HepG2 (cell line): ENCODE measurements around the gene DACT2. TPM values are rescaled to one million over a fixed set of nuclear protein-coding genes. Genes with fewer than 3 reads are reported as not detected.

Experiments used
- ADNP ChIP-seq: sonication (generic); formaldehyde crosslinking; IDR thresholded peaks from 2 replicates; pipeline ENCODE4 v1.4.0; 2020; ENCODE audit warnings: missing genetic modification reagents
- ETV5 ChIP-seq: IDR thresholded peaks from 2 replicates; pipeline ENCODE4 v1.6.1; 2018; ENCODE audit warnings: missing biosample characterization, missing genetic modification reagents, inconsistent platforms, borderline replicate concordance
- GATAD1 ChIP-seq: IDR thresholded peaks from 2 replicates; pipeline ENCODE4 v1.6.1; 2016; ENCODE audit warnings: missing genetic modification reagents, missing compliant biosample characterization
- HNRNPLL ChIP-seq: fragments of 200-400 bp; formaldehyde crosslinking; IDR thresholded peaks from 2 replicates; pipeline ENCODE4 v1.6.1; 2017; ENCODE audit warnings: mild to moderate bottlenecking, low read depth, low read length; ENCODE audit not compliant: poor library complexity, severe bottlenecking
- KDM5B ChIP-seq: sonication (generic); formaldehyde crosslinking; IDR thresholded peaks from 2 replicates; pipeline ENCODE4 v1.4.0; 2020; ENCODE audit warnings: missing genetic modification reagents, mild to moderate bottlenecking, borderline replicate concordance
- KLF6 ChIP-seq: IDR thresholded peaks from 2 replicates; pipeline ENCODE4 v1.8.0; 2016; ENCODE audit warnings: missing biosample characterization, missing genetic modification reagents
- PHB2 ChIP-seq: fragments of 450-650 bp; IDR thresholded peaks from 2 replicates; pipeline ENCODE4 v1.6.1; 2018; ENCODE audit not compliant: partially characterized antibody
- PHF21A ChIP-seq: sonication (generic); formaldehyde crosslinking; IDR thresholded peaks from 2 replicates; pipeline ENCODE4 v1.5.0; 2020; ENCODE audit warnings: mild to moderate bottlenecking, missing genetic modification reagents
- TBL1XR1 ChIP-seq: fragments of 150-350 bp; IDR thresholded peaks from 2 replicates; pipeline ENCODE4 v1.6.1; 2014; ENCODE audit warnings: borderline replicate concordance, low read length; ENCODE audit not compliant: partially characterized antibody
- U2AF1 ChIP-seq: fragments of 200-400 bp; formaldehyde crosslinking; optimal IDR thresholded peaks from 2 replicates; pipeline ENCODE3; 2017; ENCODE audit warnings: mild to moderate bottlenecking, low read depth, low read length
- ZNF383 ChIP-seq: sonication (generic); formaldehyde crosslinking; IDR thresholded peaks from 2 replicates; pipeline ENCODE4 v1.4.0; 2020; ENCODE audit warnings: missing genetic modification reagents, mild to moderate bottlenecking, borderline replicate concordance
- ZNF747 ChIP-seq: sonication (generic); formaldehyde crosslinking; IDR thresholded peaks from 2 replicates; pipeline ENCODE4 v1.8.1; 2023; ENCODE audit warnings: missing genetic modification reagents, mild to moderate bottlenecking, borderline replicate concordance
- ZNF768 ChIP-seq: sonication (generic); formaldehyde crosslinking; IDR thresholded peaks from 2 replicates; pipeline ENCODE4 v1.4.0; 2020; ENCODE audit warnings: missing genetic modification reagents
- ZSCAN9 ChIP-seq: IDR thresholded peaks from 2 replicates; pipeline ENCODE4 v1.6.1; 2016; ENCODE audit warnings: borderline replicate concordance
- polyA plus RNA-seq, 8 experiments: library from polyadenylated mRNA; depleted of rRNA in 3 of 8; stranded (reverse) in 7 of 8; unstranded in 1 of 8; fragments of >200 nt; fragmentation: Illumina TruSeq in 4 of 8; extraction: Trizol in 4 of 8; gene quantifications; 2 replicates each; pipeline versions ENCODE4 v1.2.1 to v1.2.3, GENCODE V29; 2011 to 2016; ENCODE audit warnings: low read depth in 4 of 8, missing spikeins in 1 of 8, mixed read lengths in 1 of 8; ENCODE audit not compliant: insufficient read depth in 1 of 8
- total RNA-seq, 5 experiments: library from RNA; depleted of rRNA; stranded (reverse); fragments of >200 nt; fragmentation: Illumina TruSeq; extraction: Trizol; gene quantifications; 2 replicates each; pipeline ENCODE4 v1.2.3, GENCODE V29; 2016; ENCODE audit warnings: low read depth in 1 of 5
- TF ChIP-seq, protein P1 (sequence below): sonication (generic); formaldehyde crosslinking; IDR thresholded peaks from 2 replicates; pipeline ENCODE4 v1.9.0; 2021; ENCODE audit warnings: mild to moderate bottlenecking, missing genetic modification reagents
- TF ChIP-seq, protein P2 (sequence below): sonication (generic); formaldehyde crosslinking; IDR thresholded peaks from 2 replicates; pipeline ENCODE4 v1.4.0; 2020; ENCODE audit warnings: missing genetic modification reagents, borderline replicate concordance
- TF ChIP-seq, protein P3 (sequence below): sonication (generic); formaldehyde crosslinking; IDR thresholded peaks from 2 replicates; pipeline ENCODE4 v1.5.0; 2020; ENCODE audit warnings: mild to moderate bottlenecking, low read depth, missing genetic modification reagents, borderline replicate concordance
- TF ChIP-seq, protein P4 (sequence below): sonication (generic); formaldehyde crosslinking; IDR thresholded peaks from 2 replicates; pipeline ENCODE4 v1.4.0; 2020; ENCODE audit warnings: mild to moderate bottlenecking, missing genetic modification reagents

The DACT2 gene
- total and polyA plus RNA-seq, 2 of the 13 experiments (the other 11 are each of a cell fraction or from before 2014, with no cell fraction given), result 0.15 TPM; not detected in 1

DNA sequence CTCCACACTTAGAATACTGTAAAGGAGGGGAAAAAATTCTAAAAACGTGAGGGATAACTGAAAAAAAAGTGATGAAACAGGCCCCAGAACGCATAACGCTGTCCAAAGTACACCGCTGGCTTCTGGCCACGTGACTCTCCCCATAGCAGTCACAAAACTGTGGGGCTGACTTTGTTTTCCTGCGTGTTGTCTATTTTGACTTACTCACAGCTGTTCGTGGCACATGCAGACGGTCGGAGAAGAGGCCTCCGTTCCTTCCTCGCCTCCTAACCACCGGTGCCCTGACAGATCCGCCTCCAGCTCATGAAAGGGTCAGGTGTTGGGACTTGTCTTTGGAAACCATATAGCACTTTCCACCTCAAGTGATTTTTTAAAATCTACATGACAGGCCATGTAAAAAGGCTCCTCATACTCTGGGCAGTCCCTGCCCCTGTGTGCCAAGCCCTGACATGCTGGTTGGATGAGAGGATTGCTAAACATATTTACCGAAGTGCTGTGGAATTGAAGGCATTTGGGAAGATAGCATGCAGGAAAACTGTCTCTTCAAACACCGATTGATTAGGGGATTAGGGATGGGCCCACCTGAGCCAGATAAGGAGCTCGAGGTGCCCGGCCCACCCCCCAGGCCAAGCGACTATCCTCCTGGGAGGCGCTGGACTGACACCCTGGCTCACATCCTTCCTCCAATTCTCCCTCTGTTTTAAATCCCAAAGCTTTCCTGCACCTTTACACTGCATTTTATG is 54.8 kb downstream of the DACT2 start (continued):
- TF ChIP-seq, protein P1, sequence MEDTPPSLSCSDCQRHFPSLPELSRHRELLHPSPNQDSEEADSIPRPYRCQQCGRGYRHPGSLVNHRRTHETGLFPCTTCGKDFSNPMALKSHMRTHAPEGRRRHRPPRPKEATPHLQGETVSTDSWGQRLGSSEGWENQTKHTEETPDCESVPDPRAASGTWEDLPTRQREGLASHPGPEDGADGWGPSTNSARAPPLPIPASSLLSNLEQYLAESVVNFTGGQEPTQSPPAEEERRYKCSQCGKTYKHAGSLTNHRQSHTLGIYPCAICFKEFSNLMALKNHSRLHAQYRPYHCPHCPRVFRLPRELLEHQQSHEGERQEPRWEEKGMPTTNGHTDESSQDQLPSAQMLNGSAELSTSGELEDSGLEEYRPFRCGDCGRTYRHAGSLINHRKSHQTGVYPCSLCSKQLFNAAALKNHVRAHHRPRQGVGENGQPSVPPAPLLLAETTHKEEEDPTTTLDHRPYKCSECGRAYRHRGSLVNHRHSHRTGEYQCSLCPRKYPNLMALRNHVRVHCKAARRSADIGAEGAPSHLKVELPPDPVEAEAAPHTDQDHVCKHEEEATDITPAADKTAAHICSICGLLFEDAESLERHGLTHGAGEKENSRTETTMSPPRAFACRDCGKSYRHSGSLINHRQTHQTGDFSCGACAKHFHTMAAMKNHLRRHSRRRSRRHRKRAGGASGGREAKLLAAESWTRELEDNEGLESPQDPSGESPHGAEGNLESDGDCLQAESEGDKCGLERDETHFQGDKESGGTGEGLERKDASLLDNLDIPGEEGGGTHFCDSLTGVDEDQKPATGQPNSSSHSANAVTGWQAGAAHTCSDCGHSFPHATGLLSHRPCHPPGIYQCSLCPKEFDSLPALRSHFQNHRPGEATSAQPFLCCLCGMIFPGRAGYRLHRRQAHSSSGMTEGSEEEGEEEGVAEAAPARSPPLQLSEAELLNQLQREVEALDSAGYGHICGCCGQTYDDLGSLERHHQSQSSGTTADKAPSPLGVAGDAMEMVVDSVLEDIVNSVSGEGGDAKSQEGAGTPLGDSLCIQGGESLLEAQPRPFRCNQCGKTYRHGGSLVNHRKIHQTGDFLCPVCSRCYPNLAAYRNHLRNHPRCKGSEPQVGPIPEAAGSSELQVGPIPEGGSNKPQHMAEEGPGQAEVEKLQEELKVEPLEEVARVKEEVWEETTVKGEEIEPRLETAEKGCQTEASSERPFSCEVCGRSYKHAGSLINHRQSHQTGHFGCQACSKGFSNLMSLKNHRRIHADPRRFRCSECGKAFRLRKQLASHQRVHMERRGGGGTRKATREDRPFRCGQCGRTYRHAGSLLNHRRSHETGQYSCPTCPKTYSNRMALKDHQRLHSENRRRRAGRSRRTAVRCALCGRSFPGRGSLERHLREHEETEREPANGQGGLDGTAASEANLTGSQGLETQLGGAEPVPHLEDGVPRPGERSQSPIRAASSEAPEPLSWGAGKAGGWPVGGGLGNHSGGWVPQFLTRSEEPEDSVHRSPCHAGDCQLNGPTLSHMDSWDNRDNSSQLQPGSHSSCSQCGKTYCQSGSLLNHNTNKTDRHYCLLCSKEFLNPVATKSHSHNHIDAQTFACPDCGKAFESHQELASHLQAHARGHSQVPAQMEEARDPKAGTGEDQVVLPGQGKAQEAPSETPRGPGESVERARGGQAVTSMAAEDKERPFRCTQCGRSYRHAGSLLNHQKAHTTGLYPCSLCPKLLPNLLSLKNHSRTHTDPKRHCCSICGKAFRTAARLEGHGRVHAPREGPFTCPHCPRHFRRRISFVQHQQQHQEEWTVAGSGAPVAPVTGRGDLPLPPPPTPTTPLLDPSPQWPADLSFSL, result no peak
- no peak for TF ChIP-seq ZNF383 (CRISPR knock-in tag)
- peak; percentile 78; the same call in 1 of the 2 replicates for TF ChIP-seq PHF21A (CRISPR knock-in tag)
- peak; percentile 55; the same call in 1 of the 2 replicates for TF ChIP-seq KDM5B
- TF ChIP-seq ADNP (CRISPR knock-in tag), result no peak
- no peak for TF ChIP-seq ETV5 (CRISPR knock-in tag)
- TF ChIP-seq, protein P2, sequence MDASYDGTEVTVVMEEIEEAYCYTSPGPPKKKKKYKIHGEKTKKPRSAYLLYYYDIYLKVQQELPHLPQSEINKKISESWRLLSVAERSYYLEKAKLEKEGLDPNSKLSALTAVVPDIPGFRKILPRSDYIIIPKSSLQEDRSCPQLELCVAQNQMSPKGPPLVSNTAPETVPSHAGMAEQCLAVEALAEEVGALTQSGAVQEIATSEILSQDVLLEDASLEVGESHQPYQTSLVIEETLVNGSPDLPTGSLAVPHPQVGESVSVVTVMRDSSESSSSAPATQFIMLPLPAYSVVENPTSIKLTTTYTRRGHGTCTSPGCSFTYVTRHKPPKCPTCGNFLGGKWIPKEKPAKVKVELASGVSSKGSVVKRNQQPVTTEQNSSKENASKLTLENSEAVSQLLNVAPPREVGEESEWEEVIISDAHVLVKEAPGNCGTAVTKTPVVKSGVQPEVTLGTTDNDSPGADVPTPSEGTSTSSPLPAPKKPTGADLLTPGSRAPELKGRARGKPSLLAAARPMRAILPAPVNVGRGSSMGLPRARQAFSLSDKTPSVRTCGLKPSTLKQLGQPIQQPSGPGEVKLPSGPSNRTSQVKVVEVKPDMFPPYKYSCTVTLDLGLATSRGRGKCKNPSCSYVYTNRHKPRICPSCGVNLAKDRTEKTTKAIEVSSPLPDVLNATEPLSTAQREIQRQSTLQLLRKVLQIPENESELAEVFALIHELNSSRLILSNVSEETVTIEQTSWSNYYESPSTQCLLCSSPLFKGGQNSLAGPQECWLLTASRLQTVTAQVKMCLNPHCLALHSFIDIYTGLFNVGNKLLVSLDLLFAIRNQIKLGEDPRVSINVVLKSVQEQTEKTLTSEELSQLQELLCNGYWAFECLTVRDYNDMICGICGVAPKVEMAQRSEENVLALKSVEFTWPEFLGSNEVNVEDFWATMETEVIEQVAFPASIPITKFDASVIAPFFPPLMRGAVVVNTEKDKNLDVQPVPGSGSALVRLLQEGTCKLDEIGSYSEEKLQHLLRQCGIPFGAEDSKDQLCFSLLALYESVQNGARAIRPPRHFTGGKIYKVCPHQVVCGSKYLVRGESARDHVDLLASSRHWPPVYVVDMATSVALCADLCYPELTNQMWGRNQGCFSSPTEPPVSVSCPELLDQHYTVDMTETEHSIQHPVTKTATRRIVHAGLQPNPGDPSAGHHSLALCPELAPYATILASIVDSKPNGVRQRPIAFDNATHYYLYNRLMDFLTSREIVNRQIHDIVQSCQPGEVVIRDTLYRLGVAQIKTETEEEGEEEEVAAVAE (CRISPR knock-in tag), result no peak
- TF ChIP-seq, protein P3, sequence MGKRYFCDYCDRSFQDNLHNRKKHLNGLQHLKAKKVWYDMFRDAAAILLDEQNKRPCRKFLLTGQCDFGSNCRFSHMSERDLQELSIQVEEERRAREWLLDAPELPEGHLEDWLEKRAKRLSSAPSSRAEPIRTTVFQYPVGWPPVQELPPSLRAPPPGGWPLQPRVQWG (CRISPR knock-in tag), result no peak
- TF ChIP-seq, protein P4, sequence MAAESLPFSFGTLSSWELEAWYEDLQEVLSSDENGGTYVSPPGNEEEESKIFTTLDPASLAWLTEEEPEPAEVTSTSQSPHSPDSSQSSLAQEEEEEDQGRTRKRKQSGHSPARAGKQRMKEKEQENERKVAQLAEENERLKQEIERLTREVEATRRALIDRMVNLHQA, result no peak
- TF ChIP-seq KLF6, result no peak
- TF ChIP-seq TBL1XR1, result no peak
- no peak; the same call in 1 of the 2 replicates for TF ChIP-seq ZNF747
- no peak for TF ChIP-seq U2AF1
- TF ChIP-seq ZSCAN9 (CRISPR knock-in tag), result no peak
- no peak for TF ChIP-seq ZNF768 (CRISPR knock-in tag)
- no peak for TF ChIP-seq HNRNPLL
- no peak; the same call in 1 of the 2 replicates for TF ChIP-seq GATAD1
- no peak for TF ChIP-seq PHB2
